ENCODE results near the gene TBCK.
A peak's percentile ranks its signal among the peaks of the same experiment; 100 is the strongest.
"Not testable (repeated sequence)": the region's sequence is repeated elsewhere in the genome, so short reads cannot be mapped to it uniquely, and the experiment has no call there.

The TBCK gene

DNA sequence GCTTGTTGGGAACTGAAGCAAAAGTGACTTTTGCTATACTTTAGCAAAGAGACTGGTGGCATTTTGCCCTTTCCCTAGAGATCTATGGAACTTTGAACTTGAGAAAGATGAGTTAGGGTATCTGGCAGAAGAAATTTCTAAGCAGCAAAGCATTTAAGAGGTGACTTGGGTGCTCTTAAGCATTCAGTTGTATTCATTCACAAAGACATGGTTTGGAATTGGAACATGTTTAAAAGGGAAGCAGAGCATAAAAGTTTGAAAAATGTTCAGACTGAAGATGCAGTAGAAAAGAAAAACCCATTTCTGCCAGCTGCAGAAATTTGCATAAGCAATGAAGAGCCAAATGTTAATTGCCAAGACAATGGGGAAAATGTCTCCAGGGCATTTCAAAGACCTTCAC, 21.9 kb upstream of the TBCK start:
- Mint-ChIP-seq H3K36me3 (peaks cover 71% of the 10 kb centered on the region), H3K9me3 (peaks cover 7% of the 10 kb centered on the region), H3K27ac (no peak overlapping the region), H3K4me3 (no peak overlapping the region), H3K4me1 (peaks cover 6% of the 10 kb centered on the region), H3K27me3 (no peaks in the 10 kb centered on the region)
- CTCF ChIA-PET: no interaction called here
- DNase-seq: no peak

DNA sequence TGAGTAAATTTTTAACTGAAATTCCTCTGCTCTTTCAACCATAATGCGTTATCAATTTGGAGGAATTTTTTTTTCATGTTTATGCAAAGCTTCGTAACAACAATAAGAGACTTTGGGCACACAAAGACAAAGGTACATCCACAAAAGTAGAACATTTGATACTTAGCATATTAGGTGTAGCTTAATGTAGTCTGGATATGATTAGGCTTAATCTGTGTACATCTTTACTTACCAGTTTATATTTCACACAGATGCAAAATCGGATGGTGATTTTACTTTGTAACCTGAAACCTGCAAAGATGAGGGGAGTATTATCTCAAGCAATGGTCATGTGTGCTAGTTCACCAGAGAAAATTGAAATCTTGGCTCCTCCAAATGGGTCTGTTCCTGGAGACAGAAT, 20.6 kb upstream of the TBCK start:
- DNase-seq: no peak
- Mint-ChIP-seq H3K27me3 (no peaks in the 10 kb centered on the region), H3K4me1 (peaks cover 6% of the 10 kb centered on the region), H3K36me3 (peaks cover 71% of the 10 kb centered on the region), H3K9me3 (peaks cover 7% of the 10 kb centered on the region), H3K27ac (no peak overlapping the region), H3K4me3 (no peak overlapping the region)
- CTCF ChIA-PET: no interaction called here

DNA sequence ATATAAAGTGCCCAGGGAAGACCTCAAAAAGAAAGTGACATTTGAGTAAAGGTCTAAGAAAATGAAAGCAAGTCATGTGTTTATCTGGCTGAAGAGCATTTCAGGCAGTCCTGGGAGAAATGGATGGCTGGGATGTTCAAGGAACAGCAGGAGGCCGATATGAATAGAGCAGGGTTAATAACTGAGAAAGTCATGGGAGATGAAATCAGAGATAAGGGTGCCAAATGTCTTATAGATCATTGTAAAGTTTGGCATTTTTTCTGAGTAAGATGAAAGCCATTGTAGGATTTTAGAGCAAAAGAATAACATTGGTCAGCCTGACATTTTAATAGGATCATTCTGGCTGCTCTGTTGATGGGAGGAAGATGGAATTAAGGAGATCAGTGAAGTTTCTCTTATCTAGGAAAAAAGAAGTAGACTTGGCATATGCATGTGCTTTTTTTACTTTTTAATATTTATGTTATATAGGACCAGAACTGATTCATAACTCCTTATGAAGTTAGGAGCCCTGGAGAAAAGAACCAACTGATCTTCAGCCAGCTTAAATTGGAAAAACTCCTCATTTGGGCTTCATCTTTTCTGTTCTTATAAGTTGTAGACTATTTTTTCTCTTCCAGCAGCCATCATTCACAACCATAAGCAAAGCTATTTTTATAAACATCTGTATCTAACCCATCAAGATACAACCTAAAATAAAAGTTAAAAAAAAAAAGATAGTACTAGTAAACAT, 18.9 kb upstream of the TBCK start:
- Mint-ChIP-seq H3K36me3 (peaks cover 66% of the 10 kb centered on the region), H3K4me3 (no peak overlapping the region), H3K9me3 (peaks cover 7% of the 10 kb centered on the region), H3K4me1 (no peaks in the 10 kb centered on the region), H3K27ac (peak overlapping the region; percentile 9), H3K27me3 (no peaks in the 10 kb centered on the region)
- CTCF ChIA-PET: no interaction called here
- DNase-seq: no peak

DNA sequence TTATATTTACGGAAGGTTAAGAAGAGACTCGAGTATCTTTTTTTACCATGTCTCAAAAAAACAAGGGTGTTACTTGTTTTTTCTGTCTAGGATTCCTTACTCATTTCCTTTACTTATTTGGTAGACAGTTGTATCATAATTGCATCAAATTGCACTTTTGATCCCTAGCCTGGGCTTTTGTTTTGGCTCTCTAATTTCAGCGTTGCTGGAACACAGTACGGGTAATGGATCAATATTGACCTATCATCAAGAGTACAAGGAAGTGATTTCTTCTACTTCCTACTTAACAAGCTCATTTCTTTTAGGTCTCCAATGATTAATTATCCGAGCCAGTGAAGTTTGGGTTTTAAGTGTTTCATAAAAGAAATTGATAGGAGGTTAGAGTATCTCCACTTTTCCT, 17.2 kb upstream of the TBCK start:
- Mint-ChIP-seq H3K4me3 (no peak overlapping the region), H3K27ac (peak overlapping the region; percentile 14), H3K4me1 (peaks cover 3% of the 10 kb centered on the region), H3K36me3 (peaks cover 57% of the 10 kb centered on the region), H3K9me3 (peaks cover 7% of the 10 kb centered on the region), H3K27me3 (no peaks in the 10 kb centered on the region)
- CTCF ChIA-PET: no interaction called here
- DNase-seq: no peak

DNA sequence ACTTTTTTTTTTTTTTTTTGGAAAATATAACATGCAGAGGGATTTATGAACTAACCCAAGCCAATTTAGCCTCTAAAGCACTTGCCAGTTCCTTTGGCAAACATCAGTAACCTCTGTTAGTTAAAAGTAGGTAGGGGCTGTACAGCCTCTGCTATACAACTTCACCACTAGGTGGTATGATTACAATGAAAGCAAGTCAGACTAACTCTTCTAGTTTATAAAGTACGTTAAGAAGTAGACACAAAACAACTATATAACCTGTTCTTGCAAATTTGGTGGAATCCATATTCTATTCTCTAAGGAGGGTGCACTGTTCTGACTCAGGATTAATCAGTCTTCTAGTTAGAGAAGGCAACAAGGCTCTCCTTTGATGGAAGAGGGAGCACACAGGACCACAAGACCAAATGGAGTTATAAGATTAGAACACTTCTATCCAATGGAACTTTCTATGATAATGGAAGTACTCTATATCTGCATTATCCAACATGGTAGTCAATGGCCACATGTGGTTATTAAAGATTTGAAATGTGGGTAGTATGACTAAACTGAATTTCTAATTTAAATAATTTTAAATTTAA, 13.1 kb upstream of the TBCK start:
- Mint-ChIP-seq H3K9me3 (no peaks in the 10 kb centered on the region), H3K4me1 (peaks cover 3% of the 10 kb centered on the region), H3K4me3 (no peak overlapping the region), H3K36me3 (peaks cover 41% of the 10 kb centered on the region), H3K27ac (no peak overlapping the region), H3K27me3 (no peaks in the 10 kb centered on the region)
- DNase-seq: no peak
- CTCF ChIA-PET: interaction anchor here (0.7 to 1.3 kb wide), 4 partner anchors 9 to 26 kb away, joined by 3 to 5 read pairs (median 4); partner anchors contain the start of genes AIMP1 and TBCK

DNA sequence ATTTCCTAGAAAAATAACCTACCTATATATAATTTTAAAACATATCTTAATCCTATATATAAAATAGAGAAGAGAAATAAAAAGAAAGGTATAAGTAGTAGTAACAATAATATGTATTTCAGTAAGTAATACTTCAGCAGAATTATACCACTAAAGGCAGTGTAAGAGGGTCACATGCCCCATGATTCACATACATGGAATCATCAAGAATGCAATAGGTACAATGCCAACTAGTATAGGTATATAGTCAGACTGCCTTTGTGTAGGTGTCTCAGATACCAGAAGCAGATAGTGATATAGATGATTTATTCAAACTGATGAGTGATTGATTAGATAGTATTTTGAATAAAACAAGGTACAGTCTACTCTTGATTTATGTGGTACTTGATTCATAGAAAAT, 9.8 kb upstream of the TBCK start:
- H3K36me3 Mint-ChIP-seq: peaks cover 29% of the 10 kb centered on the region
- CTCF ChIA-PET: no interaction called here
- no peaks in the 10 kb centered on the region for H3K9me3 Mint-ChIP-seq
- no peak for DNase-seq
- H3K4me1 Mint-ChIP-seq: peaks cover 10% of the 10 kb centered on the region
- H3K27ac Mint-ChIP-seq: no peak overlapping the region
- H3K4me3 Mint-ChIP-seq: no peak overlapping the region
- H3K27me3 Mint-ChIP-seq: no peaks in the 10 kb centered on the region

DNA sequence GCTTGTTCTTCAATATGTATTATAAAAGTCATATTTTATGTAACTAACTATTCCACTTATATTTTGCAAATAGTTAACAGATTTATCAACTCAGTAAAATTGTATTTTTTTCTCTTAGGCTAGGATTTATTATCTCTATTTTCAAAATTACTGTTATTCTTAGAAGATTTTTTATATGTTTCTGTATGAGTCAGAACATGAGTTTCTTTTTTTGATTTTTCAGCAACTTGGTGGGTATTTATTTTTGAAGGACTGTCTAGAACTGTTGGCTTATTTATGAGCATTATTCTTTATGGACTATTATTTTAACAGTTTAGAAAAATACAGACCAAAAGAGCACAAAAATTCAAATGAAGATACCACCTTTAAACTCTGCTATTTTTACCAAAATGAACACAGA, 7.1 kb upstream of the TBCK start:
- Mint-ChIP-seq H3K27me3 (no peaks in the 10 kb centered on the region), H3K9me3 (no peaks in the 10 kb centered on the region), H3K27ac (no peak overlapping the region), H3K4me3 (no peak overlapping the region), H3K4me1 (peaks cover 17% of the 10 kb centered on the region), H3K36me3 (peaks cover 28% of the 10 kb centered on the region)
- no peak for DNase-seq
- CTCF ChIA-PET: no interaction called here

DNA sequence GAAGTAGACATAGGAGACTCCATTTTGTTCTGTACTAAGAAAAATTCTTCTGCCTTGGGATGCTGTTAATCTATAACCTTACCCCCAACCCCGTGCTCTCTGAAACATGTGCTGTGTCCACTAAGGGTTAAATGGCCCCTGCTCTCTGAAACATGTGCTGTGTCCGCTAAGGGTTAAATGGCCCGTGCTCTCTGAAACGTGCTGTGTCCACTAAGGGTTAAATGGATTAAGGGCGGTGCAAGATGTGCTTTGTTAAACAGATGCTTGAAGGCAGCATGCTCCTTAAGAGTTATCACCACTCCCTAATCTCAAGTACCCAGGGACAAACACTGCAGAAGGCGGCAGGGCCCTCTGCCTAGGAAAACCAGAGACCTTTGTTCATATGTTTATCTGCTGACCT, 5.8 kb upstream of the TBCK start:
- H3K4me1 Mint-ChIP-seq: peaks cover 17% of the 10 kb centered on the region
- not testable (repeated sequence) for DNase-seq

DNA sequence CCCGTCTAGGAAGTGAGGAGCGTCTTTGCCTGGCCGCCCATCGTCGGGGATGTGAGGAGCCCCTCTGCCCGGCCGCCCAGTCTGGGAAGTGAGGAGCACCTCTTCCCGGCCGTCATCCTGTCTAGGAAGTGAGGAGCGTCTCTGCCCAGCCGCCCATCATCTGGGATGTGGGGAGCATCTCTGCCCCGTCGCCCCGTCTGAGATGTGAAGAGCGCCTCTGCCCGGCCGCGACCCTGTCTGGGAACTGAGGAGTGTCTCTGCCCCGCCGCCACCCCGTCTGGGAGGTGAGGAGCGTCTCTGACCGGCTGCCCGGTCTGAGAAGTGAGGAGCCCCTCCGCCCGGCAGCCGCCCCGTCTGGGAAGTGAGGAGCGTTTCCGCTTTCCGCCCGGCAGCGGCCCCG, 5.2 kb upstream of the TBCK start:
- H3K4me3 Mint-ChIP-seq, H3K9me3 Mint-ChIP-seq, CTCF ChIA-PET, DNase-seq, H3K27ac Mint-ChIP-seq, H3K27me3 Mint-ChIP-seq: not testable (repeated sequence)
- H3K4me1 Mint-ChIP-seq: peaks cover 17% of the 10 kb centered on the region
- peaks cover 18% of the 10 kb centered on the region for H3K36me3 Mint-ChIP-seq

More for the DNA sequence above, 5.8 kb upstream of the TBCK start:
- H3K9me3 Mint-ChIP-seq, H3K27ac Mint-ChIP-seq, CTCF ChIA-PET, H3K27me3 Mint-ChIP-seq, H3K4me3 Mint-ChIP-seq: not testable (repeated sequence)
- peaks cover 20% of the 10 kb centered on the region for H3K36me3 Mint-ChIP-seq

DNA sequence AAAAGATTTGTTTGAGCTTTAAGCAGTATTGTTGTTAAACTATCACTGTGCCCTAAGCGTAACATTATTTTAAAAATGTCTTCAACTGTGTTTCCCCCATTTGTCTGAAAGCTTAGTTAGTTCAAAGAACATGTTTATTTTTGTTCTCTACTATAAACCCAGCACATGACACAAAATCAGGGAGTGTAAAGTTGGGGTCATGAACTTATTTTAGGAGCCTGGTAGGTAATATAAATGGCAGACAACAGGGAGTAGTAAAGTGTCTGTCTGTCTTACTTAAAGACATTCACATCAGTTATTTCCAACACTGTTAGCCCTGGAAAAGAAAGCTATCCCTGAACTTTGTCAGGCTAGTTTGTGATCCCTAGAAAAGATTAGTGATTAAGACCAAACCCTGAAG, 4.2 kb upstream of the TBCK start:
- peaks cover 17% of the 10 kb centered on the region for H3K4me1 Mint-ChIP-seq
- no peaks in the 10 kb centered on the region for H3K9me3 Mint-ChIP-seq
- H3K4me3 Mint-ChIP-seq: no peak overlapping the region
- no peak for DNase-seq
- CTCF ChIA-PET: interaction anchor here (1.1 kb wide), 1 partner anchor 8 kb away, joined by 4 read pairs; no protein-coding TSS in a partner anchor
- H3K27ac Mint-ChIP-seq: no peak overlapping the region
- H3K27me3 Mint-ChIP-seq: no peaks in the 10 kb centered on the region
- H3K36me3 Mint-ChIP-seq: peaks cover 18% of the 10 kb centered on the region

DNA sequence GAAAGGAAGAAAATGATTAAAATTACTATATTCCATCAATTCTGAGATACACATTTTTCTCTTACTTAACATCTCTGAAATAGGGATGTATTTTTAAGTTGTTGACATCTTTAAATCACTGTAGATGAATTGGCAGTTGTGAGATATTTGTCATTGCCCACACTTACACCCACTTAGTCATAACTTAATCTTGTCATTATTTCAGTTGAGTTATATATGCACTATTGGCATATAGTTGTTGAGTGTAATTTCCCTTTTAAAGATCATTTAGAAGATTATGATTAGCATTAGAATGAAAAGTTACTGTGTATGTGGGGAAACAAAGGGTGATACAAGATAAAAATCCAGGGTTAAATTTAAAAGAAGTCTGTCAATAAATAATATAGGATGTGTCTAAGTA, 2.5 kb upstream of the TBCK start:
- CTCF ChIA-PET: interaction anchor here (1.0 kb wide), 1 partner anchor 28 kb away, joined by 3 read pairs; no protein-coding TSS in a partner anchor
- Mint-ChIP-seq H3K27me3 (no peaks in the 10 kb centered on the region), H3K36me3 (peaks cover 18% of the 10 kb centered on the region), H3K4me3 (no peak overlapping the region), H3K27ac (no peak overlapping the region), H3K9me3 (no peaks in the 10 kb centered on the region), H3K4me1 (peaks cover 30% of the 10 kb centered on the region)
- DNase-seq: no peak

DNA sequence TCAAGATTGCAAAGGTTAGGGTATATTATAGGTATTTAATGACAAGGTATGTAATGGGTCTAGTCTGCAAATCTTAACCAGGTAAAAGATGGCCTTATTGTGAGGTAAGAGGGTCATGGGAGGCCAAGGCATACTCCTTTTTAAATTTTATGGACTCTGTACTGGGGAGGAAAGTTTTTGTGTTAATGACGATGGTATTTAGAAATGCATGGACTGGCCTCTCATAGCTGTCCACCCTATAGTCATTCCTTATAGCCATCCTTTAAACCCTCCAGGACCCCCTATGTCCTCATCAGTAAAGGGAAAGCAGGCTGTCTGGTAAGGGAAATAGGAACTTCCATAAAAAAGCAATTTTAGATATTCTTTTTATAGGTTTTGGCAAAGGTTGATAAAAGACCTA, 1.8 kb upstream of the TBCK start:
- H3K27me3 Mint-ChIP-seq: no peaks in the 10 kb centered on the region
- CTCF ChIA-PET: no interaction called here
- H3K4me1 Mint-ChIP-seq: peaks cover 33% of the 10 kb centered on the region
- peaks cover 18% of the 10 kb centered on the region for H3K36me3 Mint-ChIP-seq
- DNase-seq: no peak
- no peak overlapping the region for H3K27ac Mint-ChIP-seq
- H3K4me3 Mint-ChIP-seq: no peak overlapping the region
- no peaks in the 10 kb centered on the region for H3K9me3 Mint-ChIP-seq

DNA sequence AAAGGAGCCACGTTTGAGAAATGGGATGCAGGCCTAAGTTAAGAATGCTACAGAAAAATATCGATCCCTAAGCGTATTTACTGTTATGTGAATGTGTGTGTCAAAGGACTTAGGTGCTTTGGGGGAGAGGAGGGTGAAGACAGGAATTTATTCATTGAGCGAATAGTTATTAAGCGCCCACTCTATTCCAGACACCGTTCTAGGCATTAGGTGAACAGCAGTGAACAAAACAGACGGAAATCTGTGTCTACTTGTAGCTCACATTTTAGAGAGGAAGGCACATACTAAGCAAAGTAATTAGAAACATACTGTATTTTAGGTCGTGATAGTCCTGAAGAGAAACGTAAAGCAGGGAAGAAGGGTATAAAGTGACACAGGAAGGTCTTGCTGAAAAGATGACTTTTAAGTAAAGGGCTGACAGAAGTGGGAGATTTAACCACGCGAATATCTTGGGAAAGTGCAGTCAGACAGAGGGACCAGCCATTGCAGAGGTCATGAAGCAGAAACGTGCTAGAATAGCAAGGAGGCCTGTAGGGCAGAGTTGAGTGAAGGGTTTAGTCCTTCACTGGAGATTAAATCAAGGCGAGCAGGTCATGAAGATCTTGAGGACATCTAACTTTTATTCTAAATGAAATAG, 882 bp upstream of the TBCK start:
- peaks cover 32% of the 10 kb centered on the region for H3K4me1 Mint-ChIP-seq
- CTCF ChIA-PET: interaction anchor here (1.0 to 1.8 kb wide), 2 partner anchors 11 to 12 kb away, joined by 3 to 5 read pairs; no protein-coding TSS in a partner anchor
- H3K27me3 Mint-ChIP-seq: no peaks in the 10 kb centered on the region
- DNase-seq: no peak
- no peaks in the 10 kb centered on the region for H3K9me3 Mint-ChIP-seq
- no peak overlapping the region for H3K4me3 Mint-ChIP-seq
- no peak overlapping the region for H3K27ac Mint-ChIP-seq
- peaks cover 19% of the 10 kb centered on the region for H3K36me3 Mint-ChIP-seq

DNA sequence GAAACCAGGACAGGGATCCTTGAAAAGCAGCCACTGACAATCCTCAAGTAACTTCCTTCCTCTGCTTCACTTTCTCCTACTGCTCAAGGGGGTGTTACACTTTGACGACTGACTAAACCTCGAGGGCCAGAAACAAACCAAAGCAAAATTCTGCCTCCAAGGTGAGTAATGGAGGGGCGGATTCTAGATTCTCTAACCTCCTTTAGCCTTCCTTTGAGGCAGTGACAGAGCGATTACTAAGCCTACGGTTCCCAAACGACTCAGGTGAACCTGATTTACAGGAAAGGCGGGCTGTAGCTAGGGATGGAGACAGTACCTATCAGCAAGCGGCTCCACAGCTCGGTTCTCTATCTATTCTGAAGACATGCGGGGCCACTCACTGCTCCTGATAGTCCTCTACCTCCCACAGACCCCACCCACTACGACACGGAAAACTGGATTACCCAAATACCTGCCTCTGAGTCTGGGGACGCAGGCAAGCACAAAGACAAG, 487 bp downstream of the TBCK start:
- peaks cover 25% of the 10 kb centered on the region for H3K4me1 Mint-ChIP-seq
- no peak for DNase-seq
- H3K36me3 Mint-ChIP-seq: peaks cover 10% of the 10 kb centered on the region
- CTCF ChIA-PET: interaction anchor here (1.0 to 1.8 kb wide), 2 partner anchors 13 to 49 kb away, joined by 3 to 5 read pairs; no protein-coding TSS in a partner anchor
- H3K27ac Mint-ChIP-seq: no peak overlapping the region
- no peaks in the 10 kb centered on the region for H3K27me3 Mint-ChIP-seq
- no peaks in the 10 kb centered on the region for H3K9me3 Mint-ChIP-seq
- H3K4me3 Mint-ChIP-seq: no peak overlapping the region
